HEK293 (cell line): Measurements from ENCODE around the gene NUDT6.

ENCODE experiments used
- CTCF ChIP-seq: fragments of 450-650 bp; formaldehyde crosslinking; IDR thresholded peaks from 2 replicates; pipeline ENCODE4 v1.5.1; 2016; ENCODE audit warnings: missing biosample characterization, missing genetic modification characterization
- MYNN ChIP-seq: fragments of 450-650 bp; formaldehyde crosslinking; IDR thresholded peaks from 2 replicates; pipeline ENCODE4 v1.5.1; 2016; ENCODE audit warnings: missing biosample characterization, missing genetic modification characterization, borderline replicate concordance
- RBAK ChIP-seq: fragments of 450-650 bp; formaldehyde crosslinking; IDR thresholded peaks from 2 replicates; pipeline ENCODE4 v1.5.1; 2016; ENCODE audit warnings: missing biosample characterization, missing genetic modification characterization
- TRIM28 ChIP-seq: IDR thresholded peaks from 2 replicates; pipeline ENCODE4 v1.6.1; 2011; ENCODE audit warnings: low read length, control low read depth, borderline replicate concordance
- WT1 ChIP-seq: fragments of 450-650 bp; formaldehyde crosslinking; IDR thresholded peaks from 2 replicates; pipeline ENCODE4 v1.5.1; 2016; ENCODE audit warnings: missing biosample characterization, missing genetic modification characterization
- TF ChIP-seq, protein P1 (sequence below): fragments of 450-650 bp; formaldehyde crosslinking; IDR thresholded peaks from 2 replicates; pipeline ENCODE4 v1.5.1; 2016; ENCODE audit warnings: missing biosample characterization, missing genetic modification characterization

DNA sequence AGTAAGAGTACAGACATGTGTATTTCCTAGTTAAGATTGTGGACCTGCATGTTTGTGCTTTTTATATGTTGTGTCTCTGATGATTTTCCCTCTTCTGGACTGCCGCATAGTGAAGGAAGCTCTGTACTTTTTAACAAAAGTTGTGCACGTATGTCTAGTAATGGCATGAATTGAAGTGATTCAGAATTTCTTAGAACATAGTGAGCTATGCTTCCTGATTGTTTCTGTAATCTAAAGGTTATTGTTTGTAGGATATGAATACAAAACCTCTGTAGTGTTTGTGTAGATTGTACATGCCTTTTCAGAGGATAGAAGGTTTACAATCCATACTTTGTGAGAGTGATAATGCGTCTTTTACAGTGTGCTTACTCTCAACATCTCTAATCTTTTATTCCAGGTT, 37.0 kb upstream of the NUDT6 start:
- TF ChIP-seq WT1 (tag by site-specific recombination), result no peak
- TF ChIP-seq CTCF (tag by site-specific recombination), result no peak
- no peak for TF ChIP-seq TRIM28
- TF ChIP-seq MYNN, result no peak
- TF ChIP-seq, protein P1, sequence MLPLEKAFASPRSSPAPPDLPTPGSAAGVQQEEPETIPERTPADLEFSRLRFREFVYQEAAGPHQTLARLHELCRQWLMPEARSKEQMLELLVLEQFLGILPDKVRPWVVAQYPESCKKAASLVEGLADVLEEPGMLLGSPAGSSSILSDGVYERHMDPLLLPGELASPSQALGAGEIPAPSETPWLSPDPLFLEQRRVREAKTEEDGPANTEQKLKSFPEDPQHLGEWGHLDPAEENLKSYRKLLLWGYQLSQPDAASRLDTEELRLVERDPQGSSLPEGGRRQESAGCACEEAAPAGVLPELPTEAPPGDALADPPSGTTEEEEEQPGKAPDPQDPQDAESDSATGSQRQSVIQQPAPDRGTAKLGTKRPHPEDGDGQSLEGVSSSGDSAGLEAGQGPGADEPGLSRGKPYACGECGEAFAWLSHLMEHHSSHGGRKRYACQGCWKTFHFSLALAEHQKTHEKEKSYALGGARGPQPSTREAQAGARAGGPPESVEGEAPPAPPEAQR (tag by site-specific recombination), result no peak
- no peak for TF ChIP-seq RBAK
